ENCODE results near the gene SP140L.
A peak's percentile ranks its signal among the peaks of the same experiment; 100 is the strongest.
"Not testable (repeated sequence)": the region's sequence is repeated elsewhere in the genome, so short reads cannot be mapped to it uniquely, and the experiment has no call there.

SP140L gene

DNA sequence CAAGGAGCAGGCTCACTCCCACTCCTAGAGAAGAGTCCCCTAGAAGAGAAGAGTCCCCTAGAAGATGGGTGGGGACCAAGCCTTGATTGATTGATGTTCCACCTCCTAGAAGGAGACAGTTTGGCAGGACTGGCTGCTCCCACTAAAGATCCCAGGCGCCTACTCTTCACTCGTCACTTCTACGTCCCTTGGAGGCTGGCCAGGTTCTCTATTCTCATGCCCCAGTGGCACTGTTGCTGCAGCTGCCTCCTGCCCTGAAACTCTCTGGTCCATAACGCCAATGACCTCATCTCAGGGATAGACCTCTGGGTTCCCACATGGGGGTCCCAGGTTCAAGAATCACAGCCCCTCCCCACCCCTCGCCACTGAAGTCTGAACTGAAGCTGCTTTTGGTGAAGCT, 2.5 kb upstream of the SP140L start:
- DNase-seq = no peak

DNA sequence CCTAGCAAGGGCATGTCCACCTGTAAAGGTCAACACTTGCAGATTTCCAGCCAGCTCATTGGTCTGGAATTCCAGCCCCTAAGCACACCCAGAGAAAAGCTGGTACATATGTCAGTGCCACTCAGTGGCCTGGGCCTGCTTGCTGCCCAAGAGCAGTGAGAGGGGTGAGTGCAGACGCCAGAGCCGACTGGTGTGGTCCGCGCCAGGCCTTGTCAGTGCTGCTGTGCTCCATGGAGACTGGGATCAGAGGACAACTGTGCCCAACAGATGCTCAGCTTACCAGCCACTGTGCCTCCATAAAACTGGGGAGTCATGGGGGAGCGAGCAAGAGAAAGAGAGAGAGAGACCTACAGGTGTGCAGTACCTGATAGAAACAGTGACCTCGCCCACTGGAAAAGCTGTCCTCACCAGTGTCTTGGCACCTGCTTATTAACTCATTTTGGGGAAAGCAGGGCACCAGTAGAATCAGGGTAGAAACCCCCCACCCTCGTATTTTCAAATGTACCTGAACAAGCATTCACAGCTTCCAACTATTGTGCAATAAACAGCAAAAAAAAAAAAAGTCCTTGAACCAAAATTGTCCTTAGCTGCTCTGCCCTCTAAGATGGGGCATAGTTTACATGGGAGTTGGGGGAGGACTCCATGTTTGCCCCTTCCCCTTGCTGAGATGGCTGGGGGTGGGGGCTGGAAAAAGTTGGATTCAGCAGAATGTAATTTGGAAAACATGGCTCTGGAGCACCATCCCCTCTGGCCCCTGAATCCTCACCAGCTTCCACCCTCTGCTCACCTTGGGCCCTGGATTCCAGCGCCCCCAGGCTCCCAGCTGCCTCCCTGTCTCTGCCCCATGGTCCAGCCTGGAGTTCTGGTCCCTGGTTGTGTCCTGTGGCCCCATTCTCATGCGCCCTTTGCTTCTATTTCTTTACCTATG, 1.4 kb upstream of the SP140L start:
- no peak for DNase-seq

DNA sequence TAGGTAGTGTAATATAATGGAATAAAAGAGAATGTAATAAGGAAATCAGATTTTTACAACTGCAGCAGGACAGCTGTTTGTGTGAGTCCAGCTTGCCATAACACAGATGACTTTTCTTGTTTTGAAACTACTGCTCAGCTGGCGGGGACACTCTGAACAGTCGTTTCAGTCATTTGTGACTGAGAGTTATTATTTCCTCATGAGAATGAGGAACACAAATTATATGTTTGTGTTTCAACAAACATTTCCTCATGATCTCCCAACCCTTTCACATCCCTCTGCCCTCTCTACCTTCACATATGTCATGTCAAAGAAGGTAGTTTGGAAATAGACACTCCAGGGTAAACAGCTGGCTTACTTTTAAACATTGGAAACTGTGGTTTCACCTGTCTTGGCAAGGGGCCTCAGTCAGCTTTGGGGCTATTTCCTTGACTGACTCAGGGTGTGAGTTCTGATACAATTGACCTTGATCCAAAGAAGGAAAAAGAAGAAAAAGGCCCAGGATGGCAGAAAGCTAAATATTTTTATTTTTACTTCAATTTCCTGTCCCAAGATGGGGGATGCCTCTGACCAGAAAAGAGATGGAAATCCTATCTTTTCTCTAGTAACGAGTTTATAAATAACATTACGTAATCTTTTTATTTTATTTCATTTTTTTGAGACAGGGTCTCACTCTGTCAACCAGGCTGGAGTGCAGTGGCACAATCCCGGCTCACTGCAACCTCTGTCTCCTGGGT, 593 bp downstream of the SP140L start:
- DNase-seq = no peak

GRCh38 chr2:230328155-230328458, 1.1 kb downstream of the SP140L start:
- no peak for DNase-seq

GRCh38 chr2:230329946-230330605, 3.1 kb downstream of the SP140L start:
- DNase-seq = no peak

GRCh38 chr2:230330725-230331124, 3.7 kb downstream of the SP140L start:
- DNase-seq = no peak

DNA sequence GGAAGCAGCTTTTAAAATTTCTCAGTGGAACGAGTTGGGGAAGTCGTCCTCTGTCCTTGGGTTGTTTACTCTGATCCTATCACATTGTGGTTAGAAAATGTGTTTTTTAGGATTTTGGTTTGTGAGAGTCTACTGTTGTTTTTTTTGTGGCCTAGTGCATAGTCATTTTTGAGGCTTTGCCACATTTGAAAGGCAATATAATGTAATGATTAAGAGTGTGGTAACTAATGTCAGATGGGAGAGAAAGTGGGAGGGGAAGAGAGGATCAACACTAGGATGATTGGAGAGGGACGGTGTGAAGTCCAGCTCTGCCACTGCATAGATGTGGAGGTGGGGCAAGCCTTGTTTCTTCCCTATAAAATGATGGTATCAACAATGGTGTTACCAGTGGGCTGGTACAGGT, 8.5 kb downstream of the SP140L start:
- no peak for DNase-seq

DNA sequence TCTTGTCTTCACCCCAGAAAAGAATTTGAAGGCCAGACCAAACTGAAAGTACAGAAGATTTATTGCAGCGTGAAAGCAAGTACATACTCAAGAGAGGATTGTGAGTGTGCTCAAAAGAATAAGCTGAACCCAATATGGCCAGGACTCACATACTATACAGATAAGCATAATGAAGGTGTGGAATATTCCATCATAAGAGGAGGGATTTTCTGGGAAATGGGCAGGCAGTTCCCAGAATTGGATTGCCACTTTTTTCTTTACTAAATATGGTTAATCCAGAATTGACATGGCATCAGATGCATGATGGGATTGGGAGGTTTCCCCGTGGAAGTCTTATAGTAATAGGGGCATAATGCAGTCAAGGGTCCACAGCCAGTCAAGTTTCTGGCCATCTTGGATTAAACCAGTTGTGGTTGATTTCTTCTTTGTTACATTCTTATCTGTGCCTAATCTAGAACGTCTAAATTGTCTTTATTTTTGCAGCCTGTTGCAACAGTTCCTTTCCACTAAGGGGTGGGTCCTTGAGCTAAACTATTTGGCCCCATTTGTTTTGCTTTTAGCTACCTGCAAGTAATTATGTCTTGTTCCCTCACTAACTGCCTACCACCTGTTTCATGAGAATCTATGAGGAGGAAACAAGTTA, 9.0 kb downstream of the SP140L start:
- DNase-seq = no peak

GRCh38 chr2:230341936-230342528, 15.0 kb downstream of the SP140L start:
- DNase-seq = not testable (repeated sequence)

DNA sequence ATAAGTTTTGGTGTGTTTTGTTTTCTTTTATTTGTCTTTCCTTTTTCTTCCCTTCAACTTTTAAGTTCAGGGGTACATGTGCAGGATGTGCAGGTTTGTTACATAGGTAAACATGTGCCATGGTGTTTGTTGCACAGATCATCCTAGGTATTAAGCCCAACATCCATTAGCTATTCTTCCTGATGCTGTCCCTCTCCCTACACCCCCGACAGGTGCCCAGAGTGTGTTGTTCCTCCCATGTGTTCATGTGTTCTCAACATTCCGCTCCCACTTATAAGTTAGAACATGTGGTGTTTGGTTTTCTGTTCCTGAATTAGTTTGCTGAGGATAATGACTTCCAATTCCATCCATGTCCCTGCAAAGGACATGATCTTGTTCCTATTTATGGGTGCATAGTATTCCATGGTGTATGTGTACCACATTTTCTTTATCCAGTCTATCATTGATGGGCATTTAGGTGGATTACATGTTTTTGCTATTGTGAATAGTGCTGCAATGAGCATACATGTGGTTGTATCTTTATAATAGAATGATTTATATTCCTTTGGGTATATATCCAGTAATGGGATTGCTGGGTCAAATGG, 16.1 kb downstream of the SP140L start:
- DNase-seq = not testable (repeated sequence)

GRCh38 chr2:230343747-230344146, 16.8 kb downstream of the SP140L start:
- no peak for DNase-seq

DNA sequence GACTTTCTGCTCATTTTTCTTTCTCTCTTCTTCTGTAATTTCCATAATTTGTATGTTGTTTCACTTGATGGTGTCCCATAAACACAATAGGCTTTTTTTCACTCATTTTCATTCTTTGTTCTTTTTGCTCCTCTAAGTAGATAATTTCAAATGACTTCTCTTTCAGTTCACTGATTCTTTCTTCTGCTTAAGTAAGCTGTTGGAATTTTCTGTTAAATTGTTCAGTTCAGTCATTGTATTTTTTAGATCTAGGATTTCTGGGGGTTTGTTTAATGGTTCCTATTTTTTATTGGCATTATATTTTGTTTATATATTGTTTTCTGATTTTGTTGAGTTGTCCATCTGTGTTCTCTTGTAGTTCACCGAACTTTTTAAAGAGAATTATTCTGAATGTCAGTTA, 19.5 kb downstream of the SP140L start:
- no peak for DNase-seq

GRCh38 chr2:230346921-230347533, 20.0 kb downstream of the SP140L start:
- DNase-seq = no peak

GRCh38 chr2:230347659-230348305, 20.8 kb downstream of the SP140L start:
- peak; percentile 23 for DNase-seq

DNA sequence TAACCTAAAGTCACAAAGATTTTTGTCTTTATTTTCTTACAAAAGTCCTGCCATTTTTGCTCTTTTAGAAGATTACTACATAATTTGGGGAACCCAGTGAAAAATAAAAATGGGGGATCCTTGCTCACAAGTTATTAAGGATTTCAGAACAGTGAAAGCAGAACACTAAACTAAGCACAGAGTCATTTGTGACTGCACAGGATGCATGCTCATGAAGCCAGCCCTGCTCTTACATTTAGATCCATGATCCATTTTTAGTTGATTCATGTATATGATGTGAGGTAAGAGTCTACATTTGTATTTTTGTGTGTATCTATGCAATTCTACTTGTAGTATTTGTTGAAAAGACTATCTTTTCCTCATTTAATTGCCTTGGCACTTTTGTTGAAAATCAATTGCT, 21.8 kb downstream of the SP140L start:
- DNase-seq = no peak

DNA sequence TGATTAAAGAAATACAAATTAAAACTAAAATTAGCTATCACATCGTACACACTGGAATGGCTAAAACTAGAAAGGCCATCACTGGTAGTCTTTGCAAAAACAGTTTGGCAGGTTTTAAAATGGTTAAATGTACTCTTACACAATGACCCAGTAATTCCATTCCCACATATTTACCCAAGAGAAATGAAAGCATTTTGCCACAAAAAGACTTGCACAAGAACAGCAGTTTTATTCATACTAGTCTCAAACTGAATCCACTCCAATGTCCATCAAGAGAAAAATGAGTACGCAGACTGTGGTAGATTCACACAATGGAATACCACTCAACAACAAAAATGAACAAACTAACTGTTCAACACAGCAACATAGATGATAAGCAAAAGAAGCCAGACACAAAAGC, 29.1 kb downstream of the SP140L start:
- no peak for DNase-seq

- DNase-seq = no peak
Measured at GRCh38 chr2:230358305-230358704, 31.3 kb downstream of the SP140L start.

GRCh38 chr2:230360028-230360427, 33.0 kb downstream of the SP140L start:
- DNase-seq = no peak

GRCh38 chr2:230362030-230362691, 35.2 kb downstream of the SP140L start:
- DNase-seq = no peak

- no peak for DNase-seq
Measured at GRCh38 chr2:230382108-230382507, 55.1 kb downstream of the SP140L start.

- DNase-seq = no peak
Measured at GRCh38 chr2:230383453-230383852, 56.5 kb downstream of the SP140L start.

Data from activated T-cell treated with anti-CD3 and anti-CD28 coated beads for 4 hours (primary cell).